Esophagus squamous epithelium (tissue), 4 donors: ENCODE measurements around the gene TBC1D32.
"Not testable (repeated sequence)": the region's sequence is repeated elsewhere in the genome, so short reads cannot be mapped to it uniquely, and the experiment has no call there.

Experiments
- CTCF ChIP-seq, 6 experiments: fragments of 450-650 bp in 4 of 6; fragments of 200-600 bp in 2 of 6; sonication (generic) in 2 of 6; IDR thresholded peaks; one replicate each; pipeline ENCODE4 v1.5.1; 2016 to 2019; ENCODE audit warnings: antibody characterized with exemption in 6 of 6, mild to moderate bottlenecking in 4 of 6, moderate library complexity in 4 of 6
- POLR2A ChIP-seq, 4 donors: fragments of 450-650 bp; IDR thresholded peaks; one replicate each; pipeline ENCODE4 v1.6.1; 2017; ENCODE audit warnings: antibody characterized with exemption in 4 of 4, mild to moderate bottlenecking in 4 of 4, moderate library complexity in 3 of 4

GRCh38 chr6:121068749-121069148 lies 265.5 kb downstream of the TBC1D32 start:
- TF ChIP-seq CTCF, POLR2A (IDR thresholded peaks at IDR 0.05): not testable (repeated sequence)
